Stimulated activated naive CD8-positive, alpha-beta T cell treated with anti-CD3 and anti-CD28 coated beads, Interleukin-15, amount 100 ng/mL, for 72 hours (primary cell): ENCODE results near the gene TTC22.

ENCODE experiments used
- ATAC-seq: fragments of 150-1000 bp; cut with Tn5 transposase; 2 replicates; pipeline ENCODE4 v1.10.0; 2021; ENCODE audit warnings: mild to moderate bottlenecking, moderate library complexity
- DNase-seq, 2 donors: peaks; one replicate each; pipeline ENCODE4 v3.0.0; 2021 to 2022
- H3K27ac Mint-ChIP-seq, 2 donors: one replicate each; pipeline ENCODE4 v1.8.0; 2022; ENCODE audit warnings: mild to moderate bottlenecking in 2 of 2, mixed read lengths in 2 of 2, moderate library complexity in 2 of 2
- H3K27me3 Mint-ChIP-seq: one replicate; pipeline ENCODE4 v1.8.0; 2022; ENCODE audit warnings: mixed read lengths
- H3K4me1 Mint-ChIP-seq: one replicate; pipeline ENCODE4 v1.8.0; 2022; ENCODE audit warnings: mild to moderate bottlenecking, mixed read lengths
- H3K4me3 Mint-ChIP-seq, 2 donors: one replicate each; pipeline ENCODE4 v1.8.0; 2022; ENCODE audit warnings: mild to moderate bottlenecking in 2 of 2, mixed read lengths in 2 of 2, moderate library complexity in 1 of 2
- H3K9me3 Mint-ChIP-seq, 2 donors: one replicate each; pipeline ENCODE4 v1.8.0; 2022; ENCODE audit warnings: mixed read lengths in 2 of 2

TTC22 gene

GRCh38 chr1:54837002-54837853 is 36.1 kb upstream of the TTC22 start:
- Mint-ChIP-seq H3K27me3 (no peaks in the 10 kb centered on the region), H3K9me3 (no peaks in the 10 kb centered on the region), H3K4me3 (no peak overlapping the region), H3K4me1 (no peaks in the 10 kb centered on the region), H3K27ac (peak overlapping the region; percentile 49 to 81)
- ATAC-seq (no peak), DNase-seq (no peak)

GRCh38 chr1:54836594-54836993 is 35.5 kb upstream of the TTC22 start:
- H3K27me3 Mint-ChIP-seq: no peaks in the 10 kb centered on the region
- no peaks in the 10 kb centered on the region for H3K4me1 Mint-ChIP-seq
- H3K4me3 Mint-ChIP-seq: no peak overlapping the region
- DNase-seq (no peak), ATAC-seq (no peak)
- peaks cover 0 to 2% of the 10 kb centered on the region in 2 donors for H3K9me3 Mint-ChIP-seq
- H3K27ac Mint-ChIP-seq: no peak overlapping the region

GRCh38 chr1:54835970-54836369 is 34.8 kb upstream of the TTC22 start:
- H3K4me3 Mint-ChIP-seq: no peak overlapping the region
- DNase-seq (no peak), ATAC-seq (no peak)
- no peaks in the 10 kb centered on the region for H3K27me3 Mint-ChIP-seq
- peaks cover 0 to 8% of the 10 kb centered on the region in 2 donors for H3K9me3 Mint-ChIP-seq
- peak overlapping the region in 1 of 2 donors; percentile 82 for H3K27ac Mint-ChIP-seq
- no peaks in the 10 kb centered on the region for H3K4me1 Mint-ChIP-seq

- DNase-seq (no peak), ATAC-seq (no peak)
- Mint-ChIP-seq H3K4me1 (no peaks in the 10 kb centered on the region), H3K4me3 (no peak overlapping the region), H3K9me3 (peaks cover 0 to 13% of the 10 kb centered on the region in 2 donors), H3K27me3 (no peaks in the 10 kb centered on the region), H3K27ac (peak overlapping the region in 1 of 2 donors; percentile 82)
Observed at GRCh38 chr1:54835131-54835898, 34.2 kb upstream of the TTC22 start.

- H3K4me3 Mint-ChIP-seq: no peak overlapping the region
- no peaks in the 10 kb centered on the region for H3K4me1 Mint-ChIP-seq
- no peak for ATAC-seq
- H3K27me3 Mint-ChIP-seq: no peaks in the 10 kb centered on the region
- no peak for DNase-seq
- H3K9me3 Mint-ChIP-seq: peaks cover 0 to 13% of the 10 kb centered on the region in 2 donors
- no peak overlapping the region for H3K27ac Mint-ChIP-seq
Observed at GRCh38 chr1:54834007-54834541, 33.0 kb upstream of the TTC22 start.

- no peak overlapping the region for H3K27ac Mint-ChIP-seq
- H3K4me1 Mint-ChIP-seq: no peaks in the 10 kb centered on the region
- no peaks in the 10 kb centered on the region for H3K27me3 Mint-ChIP-seq
- H3K4me3 Mint-ChIP-seq: no peak overlapping the region
- H3K9me3 Mint-ChIP-seq: peaks cover 0 to 14% of the 10 kb centered on the region in 2 donors
- DNase-seq (no peak), ATAC-seq (no peak)
Observed at GRCh38 chr1:54833121-54833520, 32.0 kb upstream of the TTC22 start.

GRCh38 chr1:54826226-54826816 is 25.2 kb upstream of the TTC22 start:
- Mint-ChIP-seq H3K27ac (no peak overlapping the region), H3K4me1 (no peaks in the 10 kb centered on the region), H3K9me3 (peaks cover 21 to 48% of the 10 kb centered on the region in 2 donors), H3K27me3 (no peaks in the 10 kb centered on the region), H3K4me3 (no peak overlapping the region)
- ATAC-seq (no peak), DNase-seq (no peak)

GRCh38 chr1:54825696-54826095 is 24.6 kb upstream of the TTC22 start:
- Mint-ChIP-seq H3K27me3 (no peaks in the 10 kb centered on the region), H3K4me1 (no peaks in the 10 kb centered on the region), H3K9me3 (peaks cover 21 to 42% of the 10 kb centered on the region in 2 donors), H3K27ac (no peak overlapping the region), H3K4me3 (no peak overlapping the region)
- DNase-seq (no peak), ATAC-seq (no peak)

- no peak overlapping the region for H3K27ac Mint-ChIP-seq
- no peaks in the 10 kb centered on the region for H3K4me1 Mint-ChIP-seq
- DNase-seq (no peak), ATAC-seq (no peak)
- H3K27me3 Mint-ChIP-seq: no peaks in the 10 kb centered on the region
- no peak overlapping the region for H3K4me3 Mint-ChIP-seq
- peaks cover 21 to 39% of the 10 kb centered on the region in 2 donors for H3K9me3 Mint-ChIP-seq
Observed at GRCh38 chr1:54823670-54824069, 22.5 kb upstream of the TTC22 start.

GRCh38 chr1:54819733-54820132 is 18.6 kb upstream of the TTC22 start:
- no peak for ATAC-seq
- H3K9me3 Mint-ChIP-seq: peaks cover 14 to 19% of the 10 kb centered on the region in 2 donors
- H3K27ac Mint-ChIP-seq: no peak overlapping the region

GRCh38 chr1:54819195-54819536 is 18.0 kb upstream of the TTC22 start:
- peaks cover 9 to 13% of the 10 kb centered on the region in 2 donors for H3K9me3 Mint-ChIP-seq
- H3K4me1 Mint-ChIP-seq: peaks cover 7% of the 10 kb centered on the region
- no peaks in the 10 kb centered on the region for H3K27me3 Mint-ChIP-seq
- ATAC-seq (no peak), DNase-seq (no peak)
- H3K4me3 Mint-ChIP-seq: no peak overlapping the region
- H3K27ac Mint-ChIP-seq: no peak overlapping the region

More at GRCh38 chr1:54819733-54820132, 18.6 kb upstream of the TTC22 start:
- no peak for DNase-seq
- no peaks in the 10 kb centered on the region for H3K27me3 Mint-ChIP-seq
- H3K4me1 Mint-ChIP-seq: peaks cover 7% of the 10 kb centered on the region
- H3K4me3 Mint-ChIP-seq: no peak overlapping the region

- ATAC-seq: no peak
- peaks cover 5 to 7% of the 10 kb centered on the region in 2 donors for H3K9me3 Mint-ChIP-seq
- H3K27ac Mint-ChIP-seq: peak overlapping the region in 1 of 2 donors; percentile 65
- no peak for DNase-seq
- H3K4me1 Mint-ChIP-seq: peaks cover 7% of the 10 kb centered on the region
- no peak overlapping the region for H3K4me3 Mint-ChIP-seq
- H3K27me3 Mint-ChIP-seq: no peaks in the 10 kb centered on the region
Observed at GRCh38 chr1:54818461-54819194, 17.5 kb upstream of the TTC22 start.

- Mint-ChIP-seq H3K27me3 (no peaks in the 10 kb centered on the region), H3K4me1 (peaks cover 22% of the 10 kb centered on the region), H3K9me3 (no peaks in the 10 kb centered on the region), H3K4me3 (no peak overlapping the region), H3K27ac (peak overlapping the region in 1 of 2 donors; percentile 57)
- DNase-seq (no peak), ATAC-seq (no peak)
Observed at GRCh38 chr1:54816951-54817350, 15.8 kb upstream of the TTC22 start.

- no peak overlapping the region for H3K27ac Mint-ChIP-seq
- ATAC-seq (no peak), DNase-seq (no peak)
- no peaks in the 10 kb centered on the region for H3K27me3 Mint-ChIP-seq
- H3K4me3 Mint-ChIP-seq: no peak overlapping the region
- no peaks in the 10 kb centered on the region for H3K9me3 Mint-ChIP-seq
- peaks cover 22% of the 10 kb centered on the region for H3K4me1 Mint-ChIP-seq
Observed at GRCh38 chr1:54816130-54816529, 15.0 kb upstream of the TTC22 start.
